Neural progenitor cell (in vitro differentiated cells): ENCODE measurements around the gene LRRC45. TPM values are rescaled to one million over a fixed set of nuclear protein-coding genes. Genes with fewer than 3 reads are reported as not detected.

Experiments used
- DNase-seq: peaks from one replicate; pipeline ENCODE4 v3.0.0-alpha.2; 2016; ENCODE audit warnings: low spot score
- H2AFZ ChIP-seq: fragments of 200-600 bp; sonication (generic); replicated peaks from 2 replicates; pipeline ENCODE4 v1.6.1; 2016; ENCODE audit warnings: antibody characterized with exemption
- H3F3A ChIP-seq: fragments of 200-600 bp; sonication (generic); 2 replicates; pipeline ENCODE4 v1.6.1; 2016; ENCODE audit warnings: antibody characterized with exemption, low read depth
- H3K27ac ChIP-seq: fragments of 200-600 bp; sonication (generic); 2 replicates; pipeline ENCODE4 v1.5.1; 2016; ENCODE audit warnings: mild to moderate bottlenecking
- H3K27me3 ChIP-seq: fragments of 200-600 bp; sonication (generic); 2 replicates; pipeline ENCODE4 v1.6.1; 2016; ENCODE audit warnings: mild to moderate bottlenecking, moderate library complexity
- H3K36me3 ChIP-seq: fragments of 200-600 bp; sonication (generic); 2 replicates; pipeline ENCODE4 v1.5.1; 2016
- H3K4me1 ChIP-seq: fragments of 200-600 bp; sonication (generic); 2 replicates; pipeline ENCODE4 v1.6.1; 2016; ENCODE audit warnings: mixed run types
- H3K4me2 ChIP-seq: fragments of 200-600 bp; sonication (generic); 2 replicates; pipeline ENCODE4 v1.6.1; 2016
- H3K4me3 ChIP-seq: fragments of 200-600 bp; sonication (generic); 2 replicates; pipeline ENCODE4 v1.5.1; 2016
- H3K79me2 ChIP-seq: fragments of 200-600 bp; sonication (generic); 2 replicates; pipeline ENCODE4 v1.6.1; 2016; ENCODE audit warnings: low read depth
- H3K9ac ChIP-seq: fragments of 200-600 bp; sonication (generic); 2 replicates; pipeline ENCODE4 v1.6.1; 2016
- H3K9me3 ChIP-seq: fragments of 200-600 bp; sonication (generic); 2 replicates; pipeline ENCODE4 v1.5.1; 2016; ENCODE audit warnings: low read depth
- H4K20me1 ChIP-seq: fragments of 200-600 bp; sonication (generic); 2 replicates; pipeline ENCODE4 v1.6.1; 2016; ENCODE audit warnings: low read depth
- H3K27ac Mint-ChIP-seq: 3 replicates; pipeline ENCODE4 v1.8.0; 2021; ENCODE audit warnings: mixed read lengths
- H3K27me3 Mint-ChIP-seq: 2 replicates; pipeline ENCODE4 v1.8.0; 2022; ENCODE audit warnings: low read depth, mild to moderate bottlenecking, inconsistent platforms, moderate library complexity, mixed read lengths; ENCODE audit not compliant: insufficient read depth
- H3K36me3 Mint-ChIP-seq: 3 replicates; pipeline ENCODE4 v1.8.0; 2021; ENCODE audit warnings: mixed read lengths
- H3K4me1 Mint-ChIP-seq: 3 replicates; pipeline ENCODE4 v1.8.0; 2021; ENCODE audit warnings: mixed read lengths
- H3K4me3 Mint-ChIP-seq: 3 replicates; pipeline ENCODE4 v1.8.0; 2021; ENCODE audit warnings: mild to moderate bottlenecking, moderate library complexity, mixed read lengths
- H3K9me3 Mint-ChIP-seq: 3 replicates; pipeline ENCODE4 v1.8.0; 2020; ENCODE audit warnings: mixed read lengths
- EZH2 ChIP-seq: fragments of 200-600 bp; sonication (generic); IDR thresholded peaks from 2 replicates; pipeline ENCODE4 v1.6.1; 2017; ENCODE audit warnings: antibody characterized with exemption, mild to moderate bottlenecking, moderate library complexity
- EZH2phosphoT487 ChIP-seq: fragments of 200-600 bp; sonication (generic); IDR thresholded peaks from 2 replicates; pipeline ENCODE4 v1.6.1; 2017; ENCODE audit warnings: antibody characterized with exemption
- total RNA-seq: library from RNA; depleted of rRNA; stranded (reverse); fragments of >200 nt; gene quantifications from 2 replicates; pipeline ENCODE4 v1.2.3, GENCODE V29; 2015; ENCODE audit warnings: low replicate concordance
- TF ChIP-seq, protein P1 (sequence below): fragments of 200-600 bp; sonication (generic); IDR thresholded peaks from 2 replicates; pipeline ENCODE4 v1.5.1; 2017; ENCODE audit warnings: antibody characterized with exemption, mild to moderate bottlenecking

LRRC45 gene
- total RNA-seq, 1 donor from 2014 or later: 15.4 TPM

DNA sequence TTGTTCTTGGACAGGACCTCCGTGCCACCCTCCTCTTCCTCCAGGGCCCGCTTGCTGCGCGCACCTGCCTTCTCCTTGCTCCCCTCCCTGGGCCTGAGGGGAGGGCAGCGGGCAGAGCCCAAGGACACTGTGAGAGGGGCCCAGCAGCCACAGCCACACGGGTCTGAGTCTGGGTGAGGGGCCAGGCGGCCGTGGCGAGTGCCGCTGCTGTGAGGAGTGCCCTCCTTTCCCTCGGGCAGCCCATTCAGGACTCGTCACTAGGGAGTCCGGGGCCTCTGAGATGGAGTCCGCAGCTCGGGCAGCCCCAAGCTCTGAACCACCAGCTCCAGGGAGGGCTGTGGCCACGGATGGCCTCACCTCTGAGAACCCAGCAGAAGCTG lies 36.9 kb downstream of the LRRC45 start:
- Mint-ChIP-seq H3K36me3 (peaks cover 3% of the 10 kb centered on the region), H3K4me1 (peaks cover 4% of the 10 kb centered on the region), H3K27me3 (no peaks in the 10 kb centered on the region), H3K4me3 (peak overlapping the region; percentile 69), H3K27ac (no peak overlapping the region), H3K9me3 (no peaks in the 10 kb centered on the region)
- no peak for DNase-seq
- Histone ChIP-seq H2AFZ (no peak overlapping the region), H3F3A (no peaks in the 10 kb centered on the region), H3K36me3 (no peaks in the 10 kb centered on the region), H3K27me3 (no peaks in the 10 kb centered on the region), H3K27ac (no peak overlapping the region), H3K9me3 (no peaks in the 10 kb centered on the region), H3K4me2 (no peak overlapping the region), H3K79me2 (peaks cover 8% of the 10 kb centered on the region), H3K4me1 (no peaks in the 10 kb centered on the region), H3K9ac (no peak overlapping the region), H4K20me1 (peaks cover 8% of the 10 kb centered on the region), H3K4me3 (no peak overlapping the region)
- TF ChIP-seq EZH2phosphoT487: no peak
- TF ChIP-seq, protein P1, sequence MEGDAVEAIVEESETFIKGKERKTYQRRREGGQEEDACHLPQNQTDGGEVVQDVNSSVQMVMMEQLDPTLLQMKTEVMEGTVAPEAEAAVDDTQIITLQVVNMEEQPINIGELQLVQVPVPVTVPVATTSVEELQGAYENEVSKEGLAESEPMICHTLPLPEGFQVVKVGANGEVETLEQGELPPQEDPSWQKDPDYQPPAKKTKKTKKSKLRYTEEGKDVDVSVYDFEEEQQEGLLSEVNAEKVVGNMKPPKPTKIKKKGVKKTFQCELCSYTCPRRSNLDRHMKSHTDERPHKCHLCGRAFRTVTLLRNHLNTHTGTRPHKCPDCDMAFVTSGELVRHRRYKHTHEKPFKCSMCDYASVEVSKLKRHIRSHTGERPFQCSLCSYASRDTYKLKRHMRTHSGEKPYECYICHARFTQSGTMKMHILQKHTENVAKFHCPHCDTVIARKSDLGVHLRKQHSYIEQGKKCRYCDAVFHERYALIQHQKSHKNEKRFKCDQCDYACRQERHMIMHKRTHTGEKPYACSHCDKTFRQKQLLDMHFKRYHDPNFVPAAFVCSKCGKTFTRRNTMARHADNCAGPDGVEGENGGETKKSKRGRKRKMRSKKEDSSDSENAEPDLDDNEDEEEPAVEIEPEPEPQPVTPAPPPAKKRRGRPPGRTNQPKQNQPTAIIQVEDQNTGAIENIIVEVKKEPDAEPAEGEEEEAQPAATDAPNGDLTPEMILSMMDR: no peak
- no peak for TF ChIP-seq EZH2

DNA sequence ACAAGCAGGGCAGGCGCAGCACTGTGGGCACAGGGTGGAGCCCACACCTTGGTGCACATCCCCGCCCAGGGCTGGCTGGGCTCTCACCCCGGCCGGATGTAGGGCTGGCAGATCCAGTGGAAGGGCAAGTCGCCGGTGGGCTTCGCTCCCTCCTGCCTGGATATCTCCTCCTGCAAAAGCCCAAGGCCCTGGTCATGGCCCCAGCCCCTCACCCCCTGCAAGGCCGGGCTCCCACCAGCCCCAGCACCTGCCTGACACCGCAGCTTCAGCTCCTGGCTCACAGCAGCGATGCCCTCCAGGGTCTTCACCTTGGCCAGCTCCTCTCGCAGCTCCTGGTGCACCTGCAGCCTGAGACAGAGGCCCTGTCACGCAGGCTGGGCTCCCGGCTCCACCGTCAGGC lies 37.5 kb downstream of the LRRC45 start:
- H4K20me1 ChIP-seq: peaks cover 6% of the 10 kb centered on the region
- H3K4me2 ChIP-seq: no peak overlapping the region
- peaks cover 12% of the 10 kb centered on the region for H3K79me2 ChIP-seq
- H3K9ac ChIP-seq: no peak overlapping the region
- no peaks in the 10 kb centered on the region for H3K4me1 ChIP-seq
- TF ChIP-seq EZH2 (no peak), EZH2phosphoT487 (no peak)
- TF ChIP-seq, protein P1: no peak
- DNase-seq: no peak
- no peaks in the 10 kb centered on the region for H3K9me3 ChIP-seq
- H3F3A ChIP-seq: no peaks in the 10 kb centered on the region
- H3K27ac ChIP-seq: no peak overlapping the region
- H3K36me3 ChIP-seq: no peaks in the 10 kb centered on the region
- no peak overlapping the region for H3K27ac Mint-ChIP-seq
- H3K36me3 Mint-ChIP-seq: peaks cover 3% of the 10 kb centered on the region
- H3K27me3 Mint-ChIP-seq: no peaks in the 10 kb centered on the region
- no peak overlapping the region for H3K4me3 ChIP-seq
- H3K27me3 ChIP-seq: no peaks in the 10 kb centered on the region
- peaks cover 4% of the 10 kb centered on the region for H3K4me1 Mint-ChIP-seq
- no peak overlapping the region for H2AFZ ChIP-seq
- no peak overlapping the region for H3K4me3 Mint-ChIP-seq
- H3K9me3 Mint-ChIP-seq: no peaks in the 10 kb centered on the region

DNA sequence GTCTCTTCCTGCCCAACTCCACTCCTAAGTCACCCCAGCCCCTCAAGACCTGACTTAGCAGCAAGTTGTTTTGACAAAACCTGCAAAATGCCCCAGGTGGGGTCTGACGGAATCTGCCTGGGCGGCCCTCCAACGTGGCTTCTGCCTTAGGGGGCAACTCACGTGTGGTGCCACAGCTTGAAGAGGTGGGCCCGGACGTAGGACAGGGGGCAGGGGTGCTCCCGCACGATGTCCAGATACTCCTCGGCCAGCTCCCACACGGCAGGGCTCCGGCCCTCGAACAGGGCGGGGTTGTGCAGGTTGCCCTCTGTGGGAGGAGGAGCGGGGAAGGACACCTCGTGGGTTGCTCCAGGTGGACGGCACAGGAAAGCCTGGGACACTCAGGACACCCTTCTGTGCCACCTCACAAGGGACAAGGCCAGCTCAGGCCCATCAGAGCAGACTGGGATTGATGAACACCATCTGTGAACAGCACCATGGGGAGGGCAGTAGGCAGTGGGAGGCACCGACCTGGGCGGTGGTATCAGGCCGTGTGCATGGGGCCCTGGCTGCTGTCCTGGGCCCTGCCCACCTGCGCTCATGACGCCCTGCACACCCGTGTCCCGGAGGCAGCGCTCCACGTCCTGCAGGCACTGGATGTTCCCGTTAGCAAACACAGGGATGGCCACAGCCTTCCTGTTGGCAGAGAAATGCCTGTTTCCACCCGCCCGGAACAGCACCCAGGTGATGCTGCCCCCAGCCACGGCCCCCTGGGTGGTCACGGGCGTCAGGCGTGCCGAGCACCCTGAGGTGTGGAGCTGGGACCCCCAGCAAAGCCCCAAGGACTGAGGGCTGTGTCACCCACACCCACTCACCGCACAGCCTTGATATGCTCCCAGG lies 38.2 kb downstream of the LRRC45 start:
- Histone ChIP-seq H3K27ac (no peak overlapping the region), H3K27me3 (no peaks in the 10 kb centered on the region), H3F3A (no peaks in the 10 kb centered on the region), H3K79me2 (peaks cover 12% of the 10 kb centered on the region), H3K36me3 (no peaks in the 10 kb centered on the region), H3K4me1 (peaks cover 4% of the 10 kb centered on the region), H3K4me3 (no peak overlapping the region), H4K20me1 (no peaks in the 10 kb centered on the region), H3K4me2 (no peak overlapping the region), H3K9ac (no peak overlapping the region), H2AFZ (no peak overlapping the region), H3K9me3 (no peaks in the 10 kb centered on the region)
- Mint-ChIP-seq H3K4me1 (peaks cover 7% of the 10 kb centered on the region), H3K27me3 (peaks cover 3% of the 10 kb centered on the region), H3K27ac (no peak overlapping the region), H3K9me3 (no peaks in the 10 kb centered on the region), H3K4me3 (no peak overlapping the region), H3K36me3 (peaks cover 3% of the 10 kb centered on the region)
- TF ChIP-seq EZH2 (no peak), EZH2phosphoT487 (no peak)
- TF ChIP-seq, protein P1: no peak
- DNase-seq: no peak
